Measurements from ENCODE around the gene LEP.

- TF ChIP-seq POLR2AphosphoS5 (IDR thresholded peaks at IDR 0.05), result no peak
- no peak for TF ChIP-seq POLR2A (IDR thresholded peaks at IDR 0.05)
Observed at GRCh38 chr7:128265156-128265905, 24.3 kb downstream of the LEP start.
